NB4 (cell line): ENCODE data around the gene CHKA.

ENCODE experiments used
- CTCF ChIP-seq: IDR thresholded peaks from one replicate; pipeline ENCODE4 v1.5.1; 2012; ENCODE audit warnings: low read depth, low read length
- MYC ChIP-seq: IDR thresholded peaks from 2 replicates; pipeline ENCODE4 v1.6.1; 2011; ENCODE audit warnings: low read depth, low read length
- POLR2A ChIP-seq: IDR thresholded peaks from 2 replicates; pipeline ENCODE4 v1.6.1; 2011; ENCODE audit warnings: mild to moderate bottlenecking; ENCODE audit not compliant: insufficient read length; ENCODE audit errors: extremely low read depth

DNA sequence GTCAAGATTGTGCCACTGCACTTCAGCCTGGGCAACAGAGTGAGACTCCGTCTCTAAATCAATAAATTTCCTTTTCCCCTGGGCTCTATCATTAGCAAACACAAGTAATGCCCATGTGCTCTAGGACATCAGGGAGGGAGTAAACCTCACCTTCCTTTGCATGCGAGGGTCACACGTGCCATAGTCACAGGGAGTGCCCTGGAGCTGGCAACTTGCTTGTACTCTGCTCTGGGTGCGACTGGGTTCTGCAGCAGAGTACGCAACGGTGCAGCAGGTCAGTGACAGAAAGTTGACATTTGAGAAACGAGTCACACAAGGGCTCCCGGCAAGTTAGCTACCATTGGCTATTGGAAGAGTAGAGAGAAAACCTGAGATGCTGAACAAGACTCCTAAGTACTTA, 32.6 kb upstream of the CHKA start:
- no peak for TF ChIP-seq POLR2A
- no peak for TF ChIP-seq CTCF
- TF ChIP-seq MYC, result no peak
